ENCODE data around the gene TLE2.

Gene TLE2

GRCh38 chr19:2982983-2983350 is 46.1 kb downstream of the TLE2 start:
- no peak for DNase-seq (ENCODE audit: low spot score)

- no peak for DNase-seq (ENCODE audit: low spot score)
Measured at GRCh38 chr19:2982561-2982960, 46.5 kb downstream of the TLE2 start.

GRCh38 chr19:2981898-2982297 is 47.2 kb downstream of the TLE2 start:
- DNase-seq (ENCODE audit: low spot score), result no peak

GRCh38 chr19:2978772-2979171 is 50.3 kb downstream of the TLE2 start:
- DNase-seq (ENCODE audit: low spot score), result no peak

- no peak for DNase-seq (ENCODE audit: low spot score)
Measured at GRCh38 chr19:2978166-2978767, 50.8 kb downstream of the TLE2 start.

- no peak for DNase-seq (ENCODE audit: low spot score)
Measured at GRCh38 chr19:2977746-2978138, 51.3 kb downstream of the TLE2 start.

- DNase-seq (ENCODE audit: low spot score), result peak; percentile 95
Measured at GRCh38 chr19:2977001-2977745, 51.9 kb downstream of the TLE2 start, which contains the start of gene TLE6. TLE6 (plus strand) TSS chr19:2977564; CDS start chr19:2978234, 670 bp downstream.

GRCh38 chr19:2976609-2977000 is 52.5 kb downstream of the TLE2 start:
- DNase-seq (ENCODE audit: low spot score), result no peak

GRCh38 chr19:2974342-2975041 is 54.6 kb downstream of the TLE2 start:
- no peak for DNase-seq (ENCODE audit: low spot score)

- no peak for DNase-seq (ENCODE audit: low spot score)
Measured at GRCh38 chr19:2973229-2973628, 55.9 kb downstream of the TLE2 start.

- DNase-seq (ENCODE audit: low spot score), result peak; percentile 76
Measured at GRCh38 chr19:2970201-2970835, 58.8 kb downstream of the TLE2 start.

- DNase-seq (ENCODE audit: low spot score), result no peak
Measured at GRCh38 chr19:2969104-2969504, 60.0 kb downstream of the TLE2 start.

- no peak for DNase-seq (ENCODE audit: low spot score)
Measured at GRCh38 chr19:2967972-2968371, 61.1 kb downstream of the TLE2 start.

- no peak for DNase-seq (ENCODE audit: low spot score)
Measured at GRCh38 chr19:2964874-2965273, 64.2 kb downstream of the TLE2 start.

GRCh38 chr19:2963631-2964030 is 65.4 kb downstream of the TLE2 start:
- DNase-seq (ENCODE audit: low spot score), result peak; percentile 79

- no peak for DNase-seq (ENCODE audit: low spot score)
Measured at GRCh38 chr19:2963122-2963521, 66.0 kb downstream of the TLE2 start.

- peak; percentile 85 for DNase-seq (ENCODE audit: low spot score)
Measured at GRCh38 chr19:2962018-2962670, 66.9 kb downstream of the TLE2 start.

- no peak for DNase-seq (ENCODE audit: low spot score)
Measured at GRCh38 chr19:2960120-2960519, 69.0 kb downstream of the TLE2 start.

GRCh38 chr19:2957160-2957559 is 71.9 kb downstream of the TLE2 start:
- no peak for DNase-seq (ENCODE audit: low spot score)

- DNase-seq (ENCODE audit: low spot score), result peak; percentile 85
Measured at GRCh38 chr19:2952953-2953481, 76.1 kb downstream of the TLE2 start.

- DNase-seq (ENCODE audit: low spot score), result peak; percentile 99
Measured at GRCh38 chr19:2950286-2951124, 78.6 kb downstream of the TLE2 start.
